ENCODE measurements around the gene SLC10A2. TPM values are rescaled to one million over a fixed set of nuclear protein-coding genes. Genes with fewer than 3 reads are reported as not detected.

The SLC10A2 gene
- total and polyA plus RNA-seq, 2 of the 4 experiments (the other 2 are of a cell fraction), result not detected

GRCh38 chr13:103006641-103007426, 59.4 kb downstream of the SLC10A2 start:
- H4K8ac ChIP-seq (ENCODE audit: low read depth in 2 of 2, low read length in 2 of 2), result no peak overlapping the region
- no peak overlapping the region for H3K4ac ChIP-seq (ENCODE audit: low read depth, low read length)
- no peak overlapping the region for H2BK5ac ChIP-seq (ENCODE audit: low read depth, low read length, poor library complexity, severe bottlenecking)
- no peak overlapping the region for H3K18ac ChIP-seq (ENCODE audit: low read depth, low read length)
- BruUV-seq (replicated peaks), result no TSS peak
- H3K4me2 ChIP-seq (ENCODE audit: low read depth, low read length), result no peak overlapping the region
- no peak overlapping the region for H2BK15ac ChIP-seq (ENCODE audit: low read depth, low read length)
- H3K9me3 ChIP-seq (ENCODE audit: control insufficient read depth, insufficient read depth, low read length), result peaks cover 9% of the 10 kb centered on the region
- no peaks in the 10 kb centered on the region for H3K79me1 ChIP-seq (ENCODE audit: low read depth in 1 of 2, low read length in 2 of 2)
- no peak for DNase-seq
- H3K14ac ChIP-seq (replicated peaks; ENCODE audit: low read depth, low read length), result no peak overlapping the region
- dilution Hi-C loops (cut with HindIII; ENCODE audit: low sequenced_read_pairs, unreplicated experiment) (no loop called here), in situ Hi-C loops (cut with MboI; ENCODE audit: low sequenced_read_pairs) (no loop called here), intact Hi-C loops (cut with micrococcal nuclease) (no loop called here)
- ChIA-PET POLR2A (ENCODE audit: unreplicated experiment) (no interaction called here), CTCF (no interaction called here)
- H4K20me1 ChIP-seq (ENCODE audit: insufficient read depth, low read length), result no peaks in the 10 kb centered on the region
- H3K23ac ChIP-seq (ENCODE audit: low read depth, low read length), result no peak overlapping the region
- H4K91ac ChIP-seq (ENCODE audit: insufficient read depth, low read depth, low read length), result no peak overlapping the region
- H4K5ac ChIP-seq (ENCODE audit: low read depth, low read length), result no peak overlapping the region
- no peak overlapping the region for H3K27ac ChIP-seq (ENCODE audit: insufficient read depth, low read length)
- TF ChIP-seq MXI1 (IDR thresholded peaks at IDR 0.05; ENCODE audit: borderline replicate concordance, low read depth, low read length), result no peak
- TF ChIP-seq CHD1 (IDR thresholded peaks at IDR 0.05; ENCODE audit: low read depth, low read length), result no peak
- TF ChIP-seq FOS (IDR thresholded peaks at IDR 0.05; ENCODE audit: low read depth, low read length), result no peak
- no peak for TF ChIP-seq RFX5 (IDR thresholded peaks at IDR 0.05; ENCODE audit: low read depth, low read length)
- no peak for TF ChIP-seq CTCF (conservative IDR thresholded peaks at IDR 0.05; ENCODE audit: low read depth, low read length)
- TF ChIP-seq NFE2L2 (IDR thresholded peaks at IDR 0.05; ENCODE audit: low read depth, low read length), result no peak
- TF ChIP-seq BHLHE40 (IDR thresholded peaks at IDR 0.05; ENCODE audit: low read depth, low read length), result no peak
- TF ChIP-seq POLR2A (IDR thresholded peaks at IDR 0.05; ENCODE audit: low read depth, low read length), result no peak
- TF ChIP-seq RAD21 (IDR thresholded peaks at IDR 0.05; ENCODE audit: low read length), result no peak
- TF ChIP-seq SMC3 (IDR thresholded peaks at IDR 0.05; ENCODE audit: low read depth, low read length), result no peak
- no peak for TF ChIP-seq RCOR1 (IDR thresholded peaks at IDR 0.05; ENCODE audit: insufficient replicate concordance, low read length)
- TF ChIP-seq ELK1 (IDR thresholded peaks at IDR 0.05; ENCODE audit: borderline replicate concordance, low read depth, low read length), result no peak
- no peak for TF ChIP-seq USF2 (IDR thresholded peaks at IDR 0.05; ENCODE audit: low read depth, low read length)
- TF ChIP-seq CEBPB (IDR thresholded peaks at IDR 0.05; ENCODE audit: low read depth, low read length), result no peak
- no peak for TF ChIP-seq MAFK (IDR thresholded peaks at IDR 0.05; ENCODE audit: low read depth, low read length)
- no peak for TF ChIP-seq MAZ (IDR thresholded peaks at IDR 0.05; ENCODE audit: borderline replicate concordance, low read depth, low read length)
- no peak overlapping the region for H2BK120ac ChIP-seq (ENCODE audit: low read depth, low read length)
- H3K56ac ChIP-seq (ENCODE audit: extremely low read depth, insufficient read depth, low read length), result no peak overlapping the region
- no peaks in the 10 kb centered on the region for H3K27me3 ChIP-seq (ENCODE audit: control insufficient read depth, insufficient read depth, low read length)
- H2AFZ ChIP-seq (replicated peaks; ENCODE audit: low read length, poor library complexity), result no peak overlapping the region
- H3K4me3 ChIP-seq (ENCODE audit: insufficient read depth, low read depth, low read length), result no peak overlapping the region
- H3K9ac ChIP-seq (ENCODE audit: low read depth, low read length), result no peak overlapping the region
- ATAC-seq (ENCODE audit: low read depth), result no peak
- H3K9me1 ChIP-seq (ENCODE audit: insufficient read depth, low read length), result no peaks in the 10 kb centered on the region
- no peaks in the 10 kb centered on the region for H3K36me3 ChIP-seq (ENCODE audit: control insufficient read depth, insufficient read depth, low read length)
- H3K4me1 ChIP-seq (ENCODE audit: control insufficient read depth, insufficient read depth, low read length), result no peaks in the 10 kb centered on the region
- H2AK9ac ChIP-seq (replicated peaks; ENCODE audit: low read depth, low read length, poor library complexity), result no peak overlapping the region
- no peak overlapping the region for H2AK5ac ChIP-seq (ENCODE audit: low read depth, low read length)
- 0% methylated on average over 2 of the region's 11 CpGs; no CpG with 5 or more reads in 1 of the 2 experiments for WGBS, 2 experiments (ENCODE audit: extremely low coverage in 2 of 2, insufficient read length in 1 of 2)
- no peak overlapping the region for H2BK20ac ChIP-seq (ENCODE audit: low read depth, low read length)

Data from IMR-90 (cell line).